ENCODE data around the gene SEC14L3. TPM values are rescaled to one million over a fixed set of nuclear protein-coding genes. Genes with fewer than 3 reads are reported as not detected.

SEC14L3 gene
- total RNA-seq, 1 experiment from 2014 or later = not detected

DNA sequence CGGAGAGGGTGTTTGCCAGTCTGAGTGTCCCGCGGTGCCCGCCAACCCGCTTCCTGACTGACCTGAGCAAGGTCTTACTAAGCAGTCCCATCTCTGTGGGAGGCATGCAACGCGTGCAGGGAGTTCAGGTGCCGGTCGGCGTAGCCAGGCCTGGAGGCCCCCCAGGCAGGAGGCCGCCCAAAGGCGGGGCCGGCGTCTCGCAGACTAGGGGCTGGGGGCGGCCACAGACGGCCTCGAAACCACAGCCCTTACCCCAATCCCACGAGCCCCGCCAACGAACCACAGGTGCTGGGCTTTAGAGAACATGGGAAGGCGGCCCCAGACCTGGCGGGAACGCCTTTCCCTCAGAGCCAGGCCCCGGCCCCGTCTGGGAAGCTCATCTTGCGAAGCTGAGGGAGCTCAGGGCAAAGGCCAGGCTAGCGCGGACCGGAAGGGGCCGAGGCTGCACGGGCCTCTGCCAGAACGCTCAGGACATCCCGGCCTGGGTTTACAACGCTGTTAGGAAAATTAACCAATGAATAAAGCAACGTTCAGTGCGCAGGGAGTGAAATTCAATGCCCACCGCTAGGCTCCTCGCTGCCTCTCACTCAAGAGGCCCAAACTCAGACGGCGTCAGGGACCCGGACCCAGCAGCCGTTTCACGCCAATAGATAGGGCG, 48.4 kb downstream of the SEC14L3 start (continued):
- TF ChIP-seq, protein P1, sequence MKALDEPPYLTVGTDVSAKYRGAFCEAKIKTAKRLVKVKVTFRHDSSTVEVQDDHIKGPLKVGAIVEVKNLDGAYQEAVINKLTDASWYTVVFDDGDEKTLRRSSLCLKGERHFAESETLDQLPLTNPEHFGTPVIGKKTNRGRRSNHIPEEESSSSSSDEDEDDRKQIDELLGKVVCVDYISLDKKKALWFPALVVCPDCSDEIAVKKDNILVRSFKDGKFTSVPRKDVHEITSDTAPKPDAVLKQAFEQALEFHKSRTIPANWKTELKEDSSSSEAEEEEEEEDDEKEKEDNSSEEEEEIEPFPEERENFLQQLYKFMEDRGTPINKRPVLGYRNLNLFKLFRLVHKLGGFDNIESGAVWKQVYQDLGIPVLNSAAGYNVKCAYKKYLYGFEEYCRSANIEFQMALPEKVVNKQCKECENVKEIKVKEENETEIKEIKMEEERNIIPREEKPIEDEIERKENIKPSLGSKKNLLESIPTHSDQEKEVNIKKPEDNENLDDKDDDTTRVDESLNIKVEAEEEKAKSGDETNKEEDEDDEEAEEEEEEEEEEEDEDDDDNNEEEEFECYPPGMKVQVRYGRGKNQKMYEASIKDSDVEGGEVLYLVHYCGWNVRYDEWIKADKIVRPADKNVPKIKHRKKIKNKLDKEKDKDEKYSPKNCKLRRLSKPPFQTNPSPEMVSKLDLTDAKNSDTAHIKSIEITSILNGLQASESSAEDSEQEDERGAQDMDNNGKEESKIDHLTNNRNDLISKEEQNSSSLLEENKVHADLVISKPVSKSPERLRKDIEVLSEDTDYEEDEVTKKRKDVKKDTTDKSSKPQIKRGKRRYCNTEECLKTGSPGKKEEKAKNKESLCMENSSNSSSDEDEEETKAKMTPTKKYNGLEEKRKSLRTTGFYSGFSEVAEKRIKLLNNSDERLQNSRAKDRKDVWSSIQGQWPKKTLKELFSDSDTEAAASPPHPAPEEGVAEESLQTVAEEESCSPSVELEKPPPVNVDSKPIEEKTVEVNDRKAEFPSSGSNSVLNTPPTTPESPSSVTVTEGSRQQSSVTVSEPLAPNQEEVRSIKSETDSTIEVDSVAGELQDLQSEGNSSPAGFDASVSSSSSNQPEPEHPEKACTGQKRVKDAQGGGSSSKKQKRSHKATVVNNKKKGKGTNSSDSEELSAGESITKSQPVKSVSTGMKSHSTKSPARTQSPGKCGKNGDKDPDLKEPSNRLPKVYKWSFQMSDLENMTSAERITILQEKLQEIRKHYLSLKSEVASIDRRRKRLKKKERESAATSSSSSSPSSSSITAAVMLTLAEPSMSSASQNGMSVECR (CRISPR knock-in tag; IDR thresholded peaks at IDR 0.05; ENCODE audit: borderline replicate concordance) = peak; percentile 44; the same call in 1 of the 2 replicates
- TF ChIP-seq FOXK1 (CRISPR knock-in tag; IDR thresholded peaks at IDR 0.05) = peak; percentile 36
- TF ChIP-seq, protein P2, sequence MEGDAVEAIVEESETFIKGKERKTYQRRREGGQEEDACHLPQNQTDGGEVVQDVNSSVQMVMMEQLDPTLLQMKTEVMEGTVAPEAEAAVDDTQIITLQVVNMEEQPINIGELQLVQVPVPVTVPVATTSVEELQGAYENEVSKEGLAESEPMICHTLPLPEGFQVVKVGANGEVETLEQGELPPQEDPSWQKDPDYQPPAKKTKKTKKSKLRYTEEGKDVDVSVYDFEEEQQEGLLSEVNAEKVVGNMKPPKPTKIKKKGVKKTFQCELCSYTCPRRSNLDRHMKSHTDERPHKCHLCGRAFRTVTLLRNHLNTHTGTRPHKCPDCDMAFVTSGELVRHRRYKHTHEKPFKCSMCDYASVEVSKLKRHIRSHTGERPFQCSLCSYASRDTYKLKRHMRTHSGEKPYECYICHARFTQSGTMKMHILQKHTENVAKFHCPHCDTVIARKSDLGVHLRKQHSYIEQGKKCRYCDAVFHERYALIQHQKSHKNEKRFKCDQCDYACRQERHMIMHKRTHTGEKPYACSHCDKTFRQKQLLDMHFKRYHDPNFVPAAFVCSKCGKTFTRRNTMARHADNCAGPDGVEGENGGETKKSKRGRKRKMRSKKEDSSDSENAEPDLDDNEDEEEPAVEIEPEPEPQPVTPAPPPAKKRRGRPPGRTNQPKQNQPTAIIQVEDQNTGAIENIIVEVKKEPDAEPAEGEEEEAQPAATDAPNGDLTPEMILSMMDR (IDR thresholded peaks at IDR 0.05) = no peak
- TF ChIP-seq, protein P3, sequence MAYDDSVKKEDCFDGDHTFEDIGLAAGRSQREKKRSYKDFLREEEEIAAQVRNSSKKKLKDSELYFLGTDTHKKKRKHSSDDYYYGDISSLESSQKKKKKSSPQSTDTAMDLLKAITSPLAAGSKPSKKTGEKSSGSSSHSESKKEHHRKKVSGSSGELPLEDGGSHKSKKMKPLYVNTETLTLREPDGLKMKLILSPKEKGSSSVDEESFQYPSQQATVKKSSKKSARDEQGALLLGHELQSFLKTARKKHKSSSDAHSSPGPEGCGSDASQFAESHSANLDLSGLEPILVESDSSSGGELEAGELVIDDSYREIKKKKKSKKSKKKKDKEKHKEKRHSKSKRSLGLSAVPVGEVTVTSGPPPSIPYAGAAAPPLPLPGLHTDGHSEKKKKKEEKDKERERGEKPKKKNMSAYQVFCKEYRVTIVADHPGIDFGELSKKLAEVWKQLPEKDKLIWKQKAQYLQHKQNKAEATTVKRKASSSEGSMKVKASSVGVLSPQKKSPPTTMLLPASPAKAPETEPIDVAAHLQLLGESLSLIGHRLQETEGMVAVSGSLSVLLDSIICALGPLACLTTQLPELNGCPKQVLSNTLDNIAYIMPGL (CRISPR knock-in tag; IDR thresholded peaks at IDR 0.05) = 0 out of 2 replicates have a peak, but pooled peaks have one; percentile 33
- peak; percentile 34; the same call in 1 of the 2 replicates for TF ChIP-seq ZNF423 (CRISPR knock-in tag; IDR thresholded peaks at IDR 0.05)
- TF ChIP-seq CBFB (CRISPR knock-in tag; IDR thresholded peaks at IDR 0.05; ENCODE audit: low read depth) = 0 out of 2 replicates have a peak, but pooled peaks have one; percentile 22
- TF ChIP-seq ZNF396 (CRISPR knock-in tag; IDR thresholded peaks at IDR 0.05; ENCODE audit: borderline replicate concordance) = no peak
- TF ChIP-seq SMAD3 (CRISPR knock-in tag; IDR thresholded peaks at IDR 0.05; ENCODE audit: borderline replicate concordance) = no peak
- peak; percentile 78 for TF ChIP-seq ZNF232 (CRISPR knock-in tag; IDR thresholded peaks at IDR 0.05)
- peak; percentile 58; the same call in 1 of the 2 replicates for TF ChIP-seq RELA (CRISPR knock-in tag; IDR thresholded peaks at IDR 0.05; ENCODE audit: borderline replicate concordance)
- TF ChIP-seq, protein P4, sequence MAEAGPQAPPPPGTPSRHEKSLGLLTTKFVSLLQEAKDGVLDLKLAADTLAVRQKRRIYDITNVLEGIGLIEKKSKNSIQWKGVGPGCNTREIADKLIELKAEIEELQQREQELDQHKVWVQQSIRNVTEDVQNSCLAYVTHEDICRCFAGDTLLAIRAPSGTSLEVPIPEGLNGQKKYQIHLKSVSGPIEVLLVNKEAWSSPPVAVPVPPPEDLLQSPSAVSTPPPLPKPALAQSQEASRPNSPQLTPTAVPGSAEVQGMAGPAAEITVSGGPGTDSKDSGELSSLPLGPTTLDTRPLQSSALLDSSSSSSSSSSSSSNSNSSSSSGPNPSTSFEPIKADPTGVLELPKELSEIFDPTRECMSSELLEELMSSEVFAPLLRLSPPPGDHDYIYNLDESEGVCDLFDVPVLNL (CRISPR knock-in tag; IDR thresholded peaks at IDR 0.05; ENCODE audit: borderline replicate concordance, low read depth) = no peak
- TF ChIP-seq TCF7 (CRISPR knock-in tag; IDR thresholded peaks at IDR 0.05; ENCODE audit: low read depth) = no peak
- peak; percentile 50; the same call in 1 of the 2 replicates for TF ChIP-seq ZBTB21 (CRISPR knock-in tag; IDR thresholded peaks at IDR 0.05; ENCODE audit: borderline replicate concordance)
- no peak for TF ChIP-seq FOXP1 (CRISPR knock-in tag; IDR thresholded peaks at IDR 0.05; ENCODE audit: borderline replicate concordance)
- TF ChIP-seq, protein P5, sequence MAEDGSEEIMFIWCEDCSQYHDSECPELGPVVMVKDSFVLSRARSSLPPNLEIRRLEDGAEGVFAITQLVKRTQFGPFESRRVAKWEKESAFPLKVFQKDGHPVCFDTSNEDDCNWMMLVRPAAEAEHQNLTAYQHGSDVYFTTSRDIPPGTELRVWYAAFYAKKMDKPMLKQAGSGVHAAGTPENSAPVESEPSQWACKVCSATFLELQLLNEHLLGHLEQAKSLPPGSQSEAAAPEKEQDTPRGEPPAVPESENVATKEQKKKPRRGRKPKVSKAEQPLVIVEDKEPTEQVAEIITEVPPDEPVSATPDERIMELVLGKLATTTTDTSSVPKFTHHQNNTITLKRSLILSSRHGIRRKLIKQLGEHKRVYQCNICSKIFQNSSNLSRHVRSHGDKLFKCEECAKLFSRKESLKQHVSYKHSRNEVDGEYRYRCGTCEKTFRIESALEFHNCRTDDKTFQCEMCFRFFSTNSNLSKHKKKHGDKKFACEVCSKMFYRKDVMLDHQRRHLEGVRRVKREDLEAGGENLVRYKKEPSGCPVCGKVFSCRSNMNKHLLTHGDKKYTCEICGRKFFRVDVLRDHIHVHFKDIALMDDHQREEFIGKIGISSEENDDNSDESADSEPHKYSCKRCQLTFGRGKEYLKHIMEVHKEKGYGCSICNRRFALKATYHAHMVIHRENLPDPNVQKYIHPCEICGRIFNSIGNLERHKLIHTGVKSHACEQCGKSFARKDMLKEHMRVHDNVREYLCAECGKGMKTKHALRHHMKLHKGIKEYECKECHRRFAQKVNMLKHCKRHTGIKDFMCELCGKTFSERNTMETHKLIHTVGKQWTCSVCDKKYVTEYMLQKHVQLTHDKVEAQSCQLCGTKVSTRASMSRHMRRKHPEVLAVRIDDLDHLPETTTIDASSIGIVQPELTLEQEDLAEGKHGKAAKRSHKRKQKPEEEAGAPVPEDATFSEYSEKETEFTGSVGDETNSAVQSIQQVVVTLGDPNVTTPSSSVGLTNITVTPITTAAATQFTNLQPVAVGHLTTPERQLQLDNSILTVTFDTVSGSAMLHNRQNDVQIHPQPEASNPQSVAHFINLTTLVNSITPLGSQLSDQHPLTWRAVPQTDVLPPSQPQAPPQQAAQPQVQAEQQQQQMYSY (CRISPR knock-in tag; IDR thresholded peaks at IDR 0.05) = no peak

Measured in WTC11 (cell line).